Endothelial cell of umbilical vein (primary cell): Measurements from ENCODE around the gene GNG2. TPM values are rescaled to one million over a fixed set of nuclear protein-coding genes. Genes with fewer than 3 reads are reported as not detected.
A peak's percentile ranks its signal among the peaks of the same experiment; 100 is the strongest.

Experiments
- BruUV-seq: library from RNA; stranded (reverse); fragments of 400-500 nt; replicated peaks from 2 replicates; lab custom pipeline; 2021; lab: Mats Ljungman, UMichigan
- CTCF ChIA-PET: fragments of 300-600, 350-600 bp; sonication (Branson Sonifier 250); formaldehyde crosslinking; loops from one replicate; lab custom pipeline; 2021; ENCODE audit warnings: antibody characterized with exemption, inconsistent platforms; lab: Charles Lee
- POLR2A ChIA-PET: fragments of 300-600, 350-600 bp; sonication (Branson Sonifier 250); formaldehyde crosslinking; loops from one replicate; lab custom pipeline; 2021; ENCODE audit warnings: antibody characterized with exemption, inconsistent platforms; lab: Charles Lee
- DNase-seq: peaks from one replicate; pipeline ENCODE4 v3.0.0-alpha.2; 2011; ENCODE audit warnings: low read depth, low spot score
- FAIRE-seq: peaks from 2 replicates; lab custom pipeline; 2011; peaks lifted over from hg19 to GRCh38; lab: Jason Lieb, UNC
- H2AFZ ChIP-seq: 2 replicates; pipeline ENCODE4 v1.6.0; 2012; ENCODE audit warnings: low read depth, low read length, control low read depth, inconsistent platforms
- H3K27ac ChIP-seq: 2 replicates; pipeline ENCODE4 v1.5.1; 2011; ENCODE audit warnings: low read depth, mild to moderate bottlenecking, control low read depth, low read length, moderate library complexity; ENCODE audit not compliant: insufficient read depth
- H3K27me3 ChIP-seq, 2 experiments: 2 replicates each; pipeline versions ENCODE4 v1.6.0 to v1.6.1; 2011; ENCODE audit warnings: low read length in 2 of 2, mixed read lengths in 1 of 2; ENCODE audit not compliant: control insufficient read depth in 2 of 2, insufficient read depth in 2 of 2
- H3K36me3 ChIP-seq, 2 experiments: 2 replicates in 1 of 2; 3 replicates in 1 of 2; pipeline ENCODE4 v1.5.1; 2011; ENCODE audit warnings: low read length in 2 of 2, mild to moderate bottlenecking in 1 of 2, moderate library complexity in 1 of 2; ENCODE audit not compliant: control insufficient read depth in 2 of 2, insufficient read depth in 2 of 2; ENCODE audit errors: extremely low read depth in 1 of 2
- H3K4me1 ChIP-seq: 3 replicates; pipeline ENCODE4 v1.5.1; 2011; ENCODE audit warnings: mild to moderate bottlenecking, low read length; ENCODE audit not compliant: control insufficient read depth, insufficient read depth; ENCODE audit errors: extremely low read depth
- H3K4me2 ChIP-seq: 2 replicates; pipeline ENCODE4 v1.6.1; 2011; ENCODE audit warnings: low read length, control low read depth, mixed read lengths; ENCODE audit not compliant: insufficient read depth
- H3K4me3 ChIP-seq, 3 experiments: fragments of 200-600 bp in 1 of 3; sonication (generic), shearing (Covaris generic) in 1 of 3; replicated peaks in 1 of 3; 2 replicates each; pipeline ENCODE4 v1.5.1; 2011 to 2016; ENCODE audit warnings: control low read depth in 3 of 3, low read length in 3 of 3, mild to moderate bottlenecking in 2 of 3, inconsistent platforms in 1 of 3, low read depth in 1 of 3, moderate library complexity in 1 of 3; ENCODE audit not compliant: insufficient read depth in 1 of 3
- H3K79me2 ChIP-seq: 2 replicates; pipeline ENCODE4 v1.6.0; 2012; ENCODE audit warnings: low read length, inconsistent platforms; ENCODE audit not compliant: control insufficient read depth, insufficient read depth
- H3K9ac ChIP-seq: replicated peaks from 2 replicates; pipeline ENCODE3; 2011; ENCODE audit warnings: low read length, control low read depth; ENCODE audit not compliant: insufficient read depth; ENCODE audit errors: extremely low read depth
- H3K9me1 ChIP-seq: replicated peaks from 3 replicates; pipeline ENCODE4 v1.6.0; 2011; ENCODE audit warnings: mild to moderate bottlenecking, low read length; ENCODE audit not compliant: control insufficient read depth, insufficient read depth; ENCODE audit errors: extremely low read depth
- H3K9me3 ChIP-seq: replicated peaks from 2 replicates; pipeline ENCODE4 v1.5.1; 2012; ENCODE audit warnings: low read length, inconsistent platforms; ENCODE audit not compliant: control insufficient read depth, insufficient read depth
- H4K20me1 ChIP-seq: replicated peaks from 2 replicates; pipeline ENCODE3; 2011; ENCODE audit warnings: mild to moderate bottlenecking, low read length; ENCODE audit not compliant: control insufficient read depth, insufficient read depth; ENCODE audit errors: extremely low read depth
- EZH2 ChIP-seq: IDR thresholded peaks from 2 replicates; pipeline ENCODE4 v1.6.1; 2012; ENCODE audit warnings: borderline replicate concordance, low read depth, mild to moderate bottlenecking, moderate library complexity, low read length, inconsistent platforms; ENCODE audit not compliant: severe bottlenecking
- JUN ChIP-seq: IDR thresholded peaks from 2 replicates; pipeline ENCODE4 v1.6.1; 2011; ENCODE audit warnings: borderline replicate concordance, low read depth; ENCODE audit not compliant: insufficient read length, insufficient read depth
- MAX ChIP-seq: IDR thresholded peaks from 2 replicates; pipeline ENCODE4 v1.6.1; 2011; ENCODE audit not compliant: insufficient read depth, insufficient read length
- MYC ChIP-seq: IDR thresholded peaks from one replicate; pipeline ENCODE4 v1.6.1; 2011; ENCODE audit warnings: mild to moderate bottlenecking, low read depth, low read length
- POLR2A ChIP-seq: IDR thresholded peaks from 2 replicates; pipeline ENCODE4 v1.6.1; 2012; ENCODE audit warnings: low read depth, mild to moderate bottlenecking, control low read depth, low read length
- dilution Hi-C: fragments of 300-500 bp; cut with MboI; formaldehyde crosslinking; loops from one replicate; pipeline ENCODE4 v1.15.0; 2019; ENCODE audit warnings: low sequenced_read_pairs; ENCODE audit not compliant: extremely low pct_ligation_motif_present
- intact Hi-C: fragments of 100-400 bp; cut with micrococcal nuclease; formaldehyde crosslinking; loops from one replicate; pipeline ENCODE4 v1.10.0; 2022
- polyA plus RNA-seq, 4 experiments: library from polyadenylated mRNA; depleted of rRNA in 3 of 4; stranded (reverse) in 3 of 4; unstranded in 1 of 4; fragments of >200 nt; gene quantifications; 2 replicates each; pipeline versions ENCODE4 v1.2.1 to v1.2.3, GENCODE V29; 2011 to 2012; ENCODE audit warnings: missing spikeins in 1 of 4
- total RNA-seq: library from RNA; stranded (reverse); gene quantifications from 2 replicates; pipeline ENCODE4 v1.2.3, GENCODE V29; 2021
- TF ChIP-seq, protein P1 (sequence below), 2 donors: IDR thresholded peaks; 1 replicate in 1 of 2; 2 replicates in 1 of 2; pipeline ENCODE4 v1.5.1; 2011; ENCODE audit warnings: low read length in 2 of 2, mild to moderate bottlenecking in 2 of 2, moderate library complexity in 2 of 2, control low read depth in 1 of 2, inconsistent platforms in 1 of 2, low read depth in 1 of 2; ENCODE audit not compliant: insufficient read depth in 1 of 2; ENCODE audit errors: extremely low read depth in 1 of 2

The GNG2 gene
- total and polyA plus RNA-seq, 2 donors (not counting 3 experiments of a cell fraction or from before 2014, with no cell fraction given), result not detected

DNA sequence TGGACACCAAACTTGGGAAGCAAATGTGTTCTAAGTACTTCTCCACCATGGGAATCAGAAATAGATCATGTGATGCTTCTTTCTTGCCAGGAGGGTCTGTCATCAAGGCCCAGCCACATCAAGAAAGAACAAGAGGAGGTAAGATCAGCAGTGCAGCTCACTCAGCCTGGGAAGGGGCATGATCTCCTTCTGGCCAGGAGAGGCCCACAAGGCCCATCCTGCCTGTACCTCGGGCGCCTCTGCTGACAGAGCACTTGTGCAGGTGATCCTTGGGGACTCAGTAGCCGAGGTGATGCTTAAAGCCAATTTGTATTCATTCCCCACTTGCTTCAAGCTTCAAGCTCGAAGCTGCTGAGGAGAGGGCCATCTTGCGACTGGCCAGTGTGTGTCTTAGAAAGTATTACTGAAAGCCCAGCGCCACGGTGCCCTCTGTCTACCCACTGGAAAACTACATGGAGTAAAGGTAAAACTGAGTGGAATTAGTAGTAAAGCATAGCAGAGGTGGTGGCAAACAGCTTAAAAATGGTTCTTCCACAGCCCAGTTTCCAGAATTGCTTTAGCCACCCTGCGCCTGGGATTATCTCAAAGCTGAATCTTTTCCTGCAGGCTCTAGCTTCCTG, 155.1 kb downstream of the GNG2 start:
- Histone ChIP-seq H3K9ac (no peak overlapping the region), H3K4me3 (no peak overlapping the region), H3K79me2 (no peaks in the 10 kb centered on the region), H3K36me3 (peaks cover 5 to 9% of the 10 kb centered on the region in 2 experiments), H3K9me3 (no peaks in the 10 kb centered on the region), H3K4me1 (peaks cover 21% of the 10 kb centered on the region), H2AFZ (no peak overlapping the region), H4K20me1 (no peaks in the 10 kb centered on the region), H3K27ac (no peak overlapping the region), H3K4me2 (no peak overlapping the region), H3K27me3 (peaks cover 0 to 2% of the 10 kb centered on the region in 2 experiments), H3K9me1 (no peaks in the 10 kb centered on the region)
- dilution Hi-C loops, result no loop called here
- DNase-seq (peak; percentile 51), FAIRE-seq (peak; percentile 38)
- intact Hi-C loops, result loop anchor here (1.0 kb wide), 1 partner anchor 54 kb away; the partner anchor contains the start of gene NID2
- BruUV-seq, result no TSS peak
- ChIA-PET CTCF (interaction anchor here (0.6 to 5.1 kb wide), 14 partner anchors 9 to 115 kb away, joined by 3 to 43 read pairs (median 6); partner anchors contain the start of gene NID2), POLR2A (no interaction called here)
- no peak for TF ChIP-seq EZH2
- TF ChIP-seq MYC, result no peak
- TF ChIP-seq JUN, result no peak
- TF ChIP-seq, protein P1, sequence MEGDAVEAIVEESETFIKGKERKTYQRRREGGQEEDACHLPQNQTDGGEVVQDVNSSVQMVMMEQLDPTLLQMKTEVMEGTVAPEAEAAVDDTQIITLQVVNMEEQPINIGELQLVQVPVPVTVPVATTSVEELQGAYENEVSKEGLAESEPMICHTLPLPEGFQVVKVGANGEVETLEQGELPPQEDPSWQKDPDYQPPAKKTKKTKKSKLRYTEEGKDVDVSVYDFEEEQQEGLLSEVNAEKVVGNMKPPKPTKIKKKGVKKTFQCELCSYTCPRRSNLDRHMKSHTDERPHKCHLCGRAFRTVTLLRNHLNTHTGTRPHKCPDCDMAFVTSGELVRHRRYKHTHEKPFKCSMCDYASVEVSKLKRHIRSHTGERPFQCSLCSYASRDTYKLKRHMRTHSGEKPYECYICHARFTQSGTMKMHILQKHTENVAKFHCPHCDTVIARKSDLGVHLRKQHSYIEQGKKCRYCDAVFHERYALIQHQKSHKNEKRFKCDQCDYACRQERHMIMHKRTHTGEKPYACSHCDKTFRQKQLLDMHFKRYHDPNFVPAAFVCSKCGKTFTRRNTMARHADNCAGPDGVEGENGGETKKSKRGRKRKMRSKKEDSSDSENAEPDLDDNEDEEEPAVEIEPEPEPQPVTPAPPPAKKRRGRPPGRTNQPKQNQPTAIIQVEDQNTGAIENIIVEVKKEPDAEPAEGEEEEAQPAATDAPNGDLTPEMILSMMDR (IDR thresholded peaks at IDR 0.05; ENCODE audit: extremely low read depth in 1 of 2, insufficient read depth in 1 of 2, low read depth in 1 of 2, low read length in 2 of 2), result peak; percentile 40 to 58
- no peak for TF ChIP-seq MAX
- no peak for TF ChIP-seq POLR2A
